ENCODE measurements around the gene FOXP1.

DNA sequence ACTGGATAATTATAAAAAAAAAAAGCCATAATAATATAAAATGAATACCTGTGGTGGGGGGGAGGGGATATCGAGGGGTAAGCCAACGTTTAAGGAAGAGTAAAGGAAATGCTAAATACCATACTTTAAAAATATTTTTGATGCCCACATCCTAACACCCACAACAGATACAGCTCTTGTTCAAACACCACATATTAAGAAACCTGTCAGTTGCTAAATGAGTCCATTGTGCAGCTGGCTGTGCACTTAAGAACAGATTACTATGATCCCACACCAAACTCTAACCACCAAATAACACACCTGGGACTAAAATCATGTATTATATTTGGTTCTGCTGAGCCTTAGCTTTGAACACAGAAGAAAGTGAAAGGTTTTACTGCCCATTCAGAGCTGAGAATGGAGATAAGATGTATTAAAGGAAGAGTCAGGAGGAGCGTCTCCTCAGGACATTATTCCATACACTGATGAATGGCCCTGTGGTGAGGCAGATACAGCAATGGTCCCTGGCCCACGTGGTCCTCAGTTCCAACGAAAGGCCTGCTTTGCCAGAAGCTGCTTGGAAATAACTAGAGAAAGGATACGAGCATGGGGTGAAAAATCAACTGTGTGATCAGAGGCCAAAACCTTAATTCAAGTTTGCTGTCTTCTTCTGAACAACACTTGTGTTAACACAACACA, 515.4 kb downstream of the FOXP1 start:
- TF ChIP-seq TAF1 (conservative IDR thresholded peaks at IDR 0.05), result no peak
- TF ChIP-seq, protein P1, sequence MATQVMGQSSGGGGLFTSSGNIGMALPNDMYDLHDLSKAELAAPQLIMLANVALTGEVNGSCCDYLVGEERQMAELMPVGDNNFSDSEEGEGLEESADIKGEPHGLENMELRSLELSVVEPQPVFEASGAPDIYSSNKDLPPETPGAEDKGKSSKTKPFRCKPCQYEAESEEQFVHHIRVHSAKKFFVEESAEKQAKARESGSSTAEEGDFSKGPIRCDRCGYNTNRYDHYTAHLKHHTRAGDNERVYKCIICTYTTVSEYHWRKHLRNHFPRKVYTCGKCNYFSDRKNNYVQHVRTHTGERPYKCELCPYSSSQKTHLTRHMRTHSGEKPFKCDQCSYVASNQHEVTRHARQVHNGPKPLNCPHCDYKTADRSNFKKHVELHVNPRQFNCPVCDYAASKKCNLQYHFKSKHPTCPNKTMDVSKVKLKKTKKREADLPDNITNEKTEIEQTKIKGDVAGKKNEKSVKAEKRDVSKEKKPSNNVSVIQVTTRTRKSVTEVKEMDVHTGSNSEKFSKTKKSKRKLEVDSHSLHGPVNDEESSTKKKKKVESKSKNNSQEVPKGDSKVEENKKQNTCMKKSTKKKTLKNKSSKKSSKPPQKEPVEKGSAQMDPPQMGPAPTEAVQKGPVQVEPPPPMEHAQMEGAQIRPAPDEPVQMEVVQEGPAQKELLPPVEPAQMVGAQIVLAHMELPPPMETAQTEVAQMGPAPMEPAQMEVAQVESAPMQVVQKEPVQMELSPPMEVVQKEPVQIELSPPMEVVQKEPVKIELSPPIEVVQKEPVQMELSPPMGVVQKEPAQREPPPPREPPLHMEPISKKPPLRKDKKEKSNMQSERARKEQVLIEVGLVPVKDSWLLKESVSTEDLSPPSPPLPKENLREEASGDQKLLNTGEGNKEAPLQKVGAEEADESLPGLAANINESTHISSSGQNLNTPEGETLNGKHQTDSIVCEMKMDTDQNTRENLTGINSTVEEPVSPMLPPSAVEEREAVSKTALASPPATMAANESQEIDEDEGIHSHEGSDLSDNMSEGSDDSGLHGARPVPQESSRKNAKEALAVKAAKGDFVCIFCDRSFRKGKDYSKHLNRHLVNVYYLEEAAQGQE (IDR thresholded peaks at IDR 0.05), result no peak
